ENCODE data around the gene MEX3C.

MEX3C gene

DNA sequence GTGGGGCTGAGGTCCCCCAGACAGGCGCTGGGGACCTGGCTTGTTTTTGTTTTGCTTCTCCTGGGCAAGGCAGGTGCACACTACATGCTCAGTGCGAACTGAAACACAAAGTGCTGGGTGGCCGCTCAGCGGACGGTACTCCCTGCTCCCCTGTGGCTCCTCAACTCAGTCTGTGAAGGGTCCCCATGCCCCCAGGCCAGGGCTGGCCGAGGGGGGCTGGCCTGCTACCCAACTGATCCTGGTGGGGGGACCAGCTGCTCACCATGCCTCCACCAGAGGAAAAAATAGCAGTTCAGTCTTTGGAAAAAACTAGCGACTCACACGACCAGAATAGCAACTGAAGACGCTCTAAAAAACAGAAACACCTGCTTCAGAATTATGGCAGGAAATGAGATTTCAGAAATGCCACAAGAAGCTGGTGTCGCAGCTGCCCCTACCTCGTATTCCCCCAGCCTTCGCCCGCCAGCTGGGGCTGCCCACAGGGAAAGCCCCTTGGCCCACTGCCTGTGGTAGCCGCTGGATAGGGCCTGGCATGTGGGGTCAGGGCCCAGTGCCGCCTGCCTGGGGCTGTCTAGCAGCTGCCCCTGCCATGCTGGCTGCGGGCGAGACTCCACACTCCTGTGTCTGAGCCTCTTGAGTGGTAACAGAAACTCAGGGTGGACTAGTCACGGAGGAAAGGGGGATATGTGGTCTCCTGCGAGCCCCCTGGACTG lies 43.7 kb downstream of the MEX3C start:
- DNase-seq = peak; percentile 72 to 76

GRCh38 chr18:51151568-51152511 lies 45.6 kb downstream of the MEX3C start:
- peak; percentile 80 to 81 for DNase-seq

DNA sequence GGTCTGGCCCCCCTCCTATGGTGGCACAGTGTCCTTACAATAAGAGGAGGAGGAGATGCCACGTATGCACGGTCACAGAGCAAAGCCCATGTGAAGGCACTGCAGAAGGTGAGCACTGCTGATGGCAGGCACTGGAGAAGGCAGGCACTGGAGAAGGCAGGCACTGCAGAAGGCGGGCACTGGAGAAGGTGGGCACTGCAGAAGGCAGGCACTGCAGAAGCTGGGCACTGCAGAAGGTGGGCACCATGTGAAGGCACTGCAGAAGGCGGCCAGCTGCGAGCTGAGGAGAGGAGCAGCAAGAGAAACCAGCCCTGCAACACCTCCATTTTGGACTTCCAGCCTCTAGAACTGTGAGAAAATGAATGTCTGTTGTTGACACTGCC lies 46.3 kb downstream of the MEX3C start:
- no peak for DNase-seq

GRCh38 chr18:51150113-51150700 lies 47.3 kb downstream of the MEX3C start:
- peak in 1 of 2 experiments; percentile 36 for DNase-seq

GRCh38 chr18:51149670-51150069 lies 47.8 kb downstream of the MEX3C start:
- no peak for DNase-seq

- no peak for DNase-seq
Observed at GRCh38 chr18:51146909-51147308, 50.6 kb downstream of the MEX3C start.

GRCh38 chr18:51138936-51139335 lies 58.5 kb downstream of the MEX3C start:
- no peak for DNase-seq

GRCh38 chr18:51137891-51138290 lies 59.6 kb downstream of the MEX3C start:
- no peak for DNase-seq

GRCh38 chr18:51137026-51137729 lies 60.3 kb downstream of the MEX3C start:
- no peak for DNase-seq

DNA sequence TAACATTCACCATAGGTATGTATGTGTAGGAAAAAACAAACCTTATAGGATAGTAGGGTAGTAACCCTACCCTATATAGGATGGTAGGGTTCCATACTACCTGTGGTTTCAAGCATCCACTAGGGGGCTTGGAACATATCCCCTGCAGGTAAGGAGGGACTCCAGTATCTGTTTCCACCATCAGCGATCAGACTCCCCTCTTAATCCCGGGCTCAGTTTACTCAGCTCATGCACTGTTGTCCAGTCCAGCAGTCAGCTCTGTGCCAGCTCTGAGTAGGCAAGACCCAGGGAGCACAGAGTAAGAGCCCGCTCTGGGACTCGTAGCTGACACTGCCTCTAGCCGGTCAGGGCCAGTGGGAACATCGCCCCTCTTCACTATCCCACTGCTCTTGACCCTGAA lies 61.7 kb downstream of the MEX3C start:
- no peak for DNase-seq

- DNase-seq = no peak
Observed at GRCh38 chr18:51135364-51135763, 62.1 kb downstream of the MEX3C start.

- no peak for DNase-seq
Observed at GRCh38 chr18:51134721-51135120, 62.8 kb downstream of the MEX3C start.

- DNase-seq = no peak
Observed at GRCh38 chr18:51133580-51134160, 63.8 kb downstream of the MEX3C start.

DNA sequence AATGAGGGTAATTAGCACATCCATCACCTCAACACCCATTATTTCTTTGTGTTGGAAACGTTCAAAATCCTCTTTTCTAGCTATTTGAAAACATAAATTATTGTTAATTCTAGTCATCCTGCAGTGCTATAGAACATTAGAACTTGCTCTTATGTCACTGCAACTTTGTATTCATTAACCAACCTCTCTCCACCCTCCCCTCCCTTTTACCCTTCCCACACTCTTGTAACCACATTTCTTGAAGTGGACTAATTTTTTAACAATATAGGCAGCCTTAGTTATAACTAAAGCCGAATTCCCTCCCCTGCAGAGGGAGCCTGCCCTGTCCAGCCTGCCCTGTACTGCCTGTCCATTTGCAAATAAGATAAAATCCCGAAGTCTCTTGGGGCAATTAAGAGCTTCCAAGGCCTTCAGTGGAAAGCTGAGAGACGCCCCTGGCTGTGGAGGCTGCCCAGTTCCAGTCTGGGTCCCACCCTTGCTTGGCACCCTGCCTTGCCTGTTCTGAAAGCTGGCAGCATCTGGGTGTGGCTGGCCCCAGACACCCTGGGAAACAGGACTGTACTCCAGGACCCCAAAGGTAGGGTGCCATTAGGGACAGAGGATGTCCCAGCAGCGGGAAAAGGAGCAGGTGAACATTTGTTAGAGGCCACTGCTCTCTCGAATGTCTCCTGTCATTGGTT lies 65.1 kb downstream of the MEX3C start:
- DNase-seq = no peak

DNA sequence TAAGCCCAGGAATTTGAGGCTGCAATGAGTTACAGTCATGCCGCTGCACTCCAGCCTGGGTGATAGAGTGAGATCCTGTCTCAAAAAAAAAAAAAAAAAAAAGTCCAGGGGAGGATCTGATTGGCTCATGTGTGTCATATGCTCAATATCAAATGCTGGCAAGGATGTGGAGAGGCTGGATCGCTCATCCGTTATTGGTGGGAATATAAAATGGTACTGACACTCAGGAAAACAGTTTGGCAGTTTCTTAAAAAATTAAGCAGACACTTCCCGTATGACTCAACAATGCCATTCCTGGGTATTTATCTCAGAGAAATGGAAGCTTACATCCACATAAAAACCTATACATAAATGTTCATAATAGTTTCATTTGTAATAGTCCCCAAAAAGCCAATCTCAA lies 68.9 kb downstream of the MEX3C start:
- DNase-seq = no peak

DNA sequence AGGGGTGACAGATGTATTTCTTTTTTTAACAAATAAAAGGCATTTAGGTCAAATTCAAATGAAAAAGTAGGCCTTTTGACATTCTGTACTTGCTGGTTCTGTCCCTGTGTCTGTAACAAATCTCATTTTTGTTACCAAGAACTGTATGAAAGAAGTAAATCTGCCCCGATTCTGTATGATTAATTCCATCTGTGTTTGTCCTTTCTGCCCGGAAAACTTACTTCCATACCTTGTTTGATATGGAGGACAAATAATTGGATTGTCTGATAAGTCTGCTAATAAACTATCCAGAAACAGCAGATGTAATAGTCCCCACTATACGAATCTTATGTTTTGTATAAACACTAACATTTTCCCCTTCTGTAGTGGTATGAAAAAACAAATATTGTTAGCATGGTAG lies 69.8 kb downstream of the MEX3C start:
- DNase-seq = no peak

DNA sequence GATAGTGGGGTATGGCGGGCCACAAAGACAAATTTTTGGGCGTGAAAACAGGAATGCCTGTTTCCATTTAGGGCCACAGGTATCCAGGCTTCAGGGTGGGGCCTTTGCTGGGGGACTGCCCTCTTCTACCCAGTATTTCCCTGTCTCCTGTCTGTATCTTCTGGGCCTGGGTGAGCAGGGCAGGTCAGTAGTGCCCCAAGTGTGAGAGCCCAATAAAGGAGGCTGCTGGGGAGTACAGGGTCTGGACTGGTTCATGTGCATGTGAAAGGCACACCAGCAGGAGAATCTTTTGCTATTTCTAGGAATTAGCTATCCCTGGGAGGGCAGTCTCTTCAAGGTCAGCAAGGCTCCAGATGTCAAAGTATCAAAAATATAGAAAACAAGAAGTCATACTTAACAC lies 71.5 kb downstream of the MEX3C start:
- DNase-seq = no peak
